SH-SY5Y (cell line): ENCODE results near the gene HAUS8.

Experiments used
- GATA2 ChIP-seq: IDR thresholded peaks from 2 replicates; pipeline ENCODE4 v1.6.1; 2011; ENCODE audit warnings: mild to moderate bottlenecking, low read depth, low read length
- GATA3 ChIP-seq: IDR thresholded peaks from 2 replicates; pipeline ENCODE4 v1.6.1; 2011; ENCODE audit warnings: low read depth, mild to moderate bottlenecking, low read length, moderate library complexity

The HAUS8 gene

GRCh38 chr19:17075035-17075863 is at the start of gene HAUS8, which contains the start of gene MYO9B:
Gene HAUS8 (minus strand): TSS chr19:17075452. CDS start chr19:17075422, 30 bp downstream.
Gene MYO9B (plus strand): TSS chr19:17075777. CDS start chr19:17101718, 25,941 bp downstream.
- TF ChIP-seq GATA2 (0 out of 2 replicates have a peak, but pooled peaks have one; percentile 7), GATA3 (no peak)

GRCh38 chr19:17124025-17124424 is 48.8 kb upstream of the HAUS8 start:
- TF ChIP-seq GATA2 (no peak), GATA3 (no peak)

GRCh38 chr19:17123041-17123440 is 47.8 kb upstream of the HAUS8 start:
- no peak for TF ChIP-seq GATA2
- TF ChIP-seq GATA3 = no peak

GRCh38 chr19:17121736-17122293 is 46.6 kb upstream of the HAUS8 start:
- TF ChIP-seq GATA3 (no peak), GATA2 (no peak)

GRCh38 chr19:17118957-17119356 is 43.7 kb upstream of the HAUS8 start:
- TF ChIP-seq GATA2 (no peak), GATA3 (no peak)

GRCh38 chr19:17116996-17117702 is 41.9 kb upstream of the HAUS8 start:
- no peak for TF ChIP-seq GATA2
- no peak for TF ChIP-seq GATA3

- TF ChIP-seq GATA3 (no peak), GATA2 (no peak)
Observed at GRCh38 chr19:17114414-17114831, 39.2 kb upstream of the HAUS8 start.

- no peak for TF ChIP-seq GATA2
- TF ChIP-seq GATA3 = no peak
Observed at GRCh38 chr19:17113127-17113785, 38.0 kb upstream of the HAUS8 start.

- TF ChIP-seq GATA2 (no peak), GATA3 (no peak)
Observed at GRCh38 chr19:17112700-17113099, 37.4 kb upstream of the HAUS8 start.

- TF ChIP-seq GATA3 = no peak
- no peak for TF ChIP-seq GATA2
Observed at GRCh38 chr19:17112271-17112670, 37.0 kb upstream of the HAUS8 start.

- TF ChIP-seq GATA2 = no peak
- TF ChIP-seq GATA3 = no peak
Observed at GRCh38 chr19:17111766-17112165, 36.5 kb upstream of the HAUS8 start.

- TF ChIP-seq GATA3 (no peak), GATA2 (no peak)
Observed at GRCh38 chr19:17110599-17110966, 35.3 kb upstream of the HAUS8 start.

- TF ChIP-seq GATA2 (no peak), GATA3 (no peak)
Observed at GRCh38 chr19:17109962-17110598, 34.8 kb upstream of the HAUS8 start.

- no peak for TF ChIP-seq GATA2
- no peak for TF ChIP-seq GATA3
Observed at GRCh38 chr19:17109300-17109699, 34.0 kb upstream of the HAUS8 start.

GRCh38 chr19:17108453-17108784 is 33.2 kb upstream of the HAUS8 start:
- TF ChIP-seq GATA2 (no peak), GATA3 (no peak)
